Karpas-422 (cell line): ENCODE data around the gene TEX261. TPM values are rescaled to one million over a fixed set of nuclear protein-coding genes. Genes with fewer than 3 reads are reported as not detected.
A peak's percentile ranks its signal among the peaks of the same experiment; 100 is the strongest.
"Not testable (repeated sequence)": the region's sequence is repeated elsewhere in the genome, so short reads cannot be mapped to it uniquely, and the experiment has no call there.

ENCODE experiments used
- DNase-seq: peaks from one replicate; pipeline ENCODE4 v3.0.0-alpha.2; 2015
- H2AFZ ChIP-seq: fragments of 200-600 bp; sonication (generic); 2 replicates; pipeline ENCODE4 v1.6.1; 2014; ENCODE audit warnings: antibody characterized with exemption, low read length, mixed read lengths
- H3K27ac ChIP-seq: fragments of 200-600 bp; sonication (generic); 2 replicates; pipeline ENCODE4 v1.5.1; 2014; ENCODE audit warnings: mild to moderate bottlenecking, low read length, moderate library complexity
- H3K27me3 ChIP-seq: fragments of 200-600 bp; sonication (generic); 2 replicates; pipeline ENCODE4 v1.6.1; 2014; ENCODE audit warnings: low read length, mixed read lengths
- H3K36me3 ChIP-seq: fragments of 200-600 bp; sonication (generic); 2 replicates; pipeline ENCODE4 v1.6.1; 2014; ENCODE audit warnings: low read length, mixed read lengths; ENCODE audit not compliant: insufficient read depth
- H3K4me1 ChIP-seq: fragments of 200-600 bp; sonication (generic); 2 replicates; pipeline ENCODE4 v1.6.1; 2014; ENCODE audit warnings: mild to moderate bottlenecking, low read length, mixed read lengths
- H3K4me2 ChIP-seq: fragments of 200-600 bp; sonication (generic); 2 replicates; pipeline ENCODE4 v1.6.1; 2014; ENCODE audit warnings: low read length, low read depth, mild to moderate bottlenecking; ENCODE audit not compliant: poor library complexity, severe bottlenecking
- H3K4me3 ChIP-seq: fragments of 200-600 bp; sonication (generic); 2 replicates; pipeline ENCODE4 v1.5.1; 2014; ENCODE audit warnings: mild to moderate bottlenecking, antibody characterized with exemption, low read length, mixed read lengths
- H3K79me2 ChIP-seq: fragments of 200-600 bp; sonication (generic); 2 replicates; pipeline ENCODE4 v1.6.1; 2014; ENCODE audit warnings: mild to moderate bottlenecking, low read length, mixed read lengths
- H3K9ac ChIP-seq: fragments of 200-600 bp; sonication (generic); 2 replicates; pipeline ENCODE4 v1.6.0; 2014; ENCODE audit warnings: low read length
- H3K9me2 ChIP-seq: fragments of 200-600 bp; sonication (generic), shearing (Covaris generic); replicated peaks from 2 replicates; pipeline ENCODE4 v1.6.0; 2014; ENCODE audit warnings: mild to moderate bottlenecking, low read length, moderate library complexity; ENCODE audit not compliant: insufficient read depth
- H3K9me3 ChIP-seq: fragments of 300-700, 200-600 bp; sonication (generic); 2 replicates; pipeline ENCODE4 v1.6.1; 2014; ENCODE audit warnings: low read length, mixed read lengths
- H4K20me1 ChIP-seq: fragments of 200-600 bp; sonication (generic); 2 replicates; pipeline ENCODE4 v1.6.1; 2014; ENCODE audit warnings: mild to moderate bottlenecking, antibody characterized with exemption, low read length, low read depth; ENCODE audit not compliant: insufficient read depth
- total RNA-seq: library from RNA; depleted of rRNA; stranded (reverse); fragments of >200 nt; shearing (Covaris generic); gene quantifications from 2 replicates; pipeline ENCODE4 v1.2.3, GENCODE V29; 2014; ENCODE audit warnings: low replicate concordance; rRNA removed

Gene TEX261
- total RNA-seq: 62.8 and 69.2 TPM in 2 replicates

DNA sequence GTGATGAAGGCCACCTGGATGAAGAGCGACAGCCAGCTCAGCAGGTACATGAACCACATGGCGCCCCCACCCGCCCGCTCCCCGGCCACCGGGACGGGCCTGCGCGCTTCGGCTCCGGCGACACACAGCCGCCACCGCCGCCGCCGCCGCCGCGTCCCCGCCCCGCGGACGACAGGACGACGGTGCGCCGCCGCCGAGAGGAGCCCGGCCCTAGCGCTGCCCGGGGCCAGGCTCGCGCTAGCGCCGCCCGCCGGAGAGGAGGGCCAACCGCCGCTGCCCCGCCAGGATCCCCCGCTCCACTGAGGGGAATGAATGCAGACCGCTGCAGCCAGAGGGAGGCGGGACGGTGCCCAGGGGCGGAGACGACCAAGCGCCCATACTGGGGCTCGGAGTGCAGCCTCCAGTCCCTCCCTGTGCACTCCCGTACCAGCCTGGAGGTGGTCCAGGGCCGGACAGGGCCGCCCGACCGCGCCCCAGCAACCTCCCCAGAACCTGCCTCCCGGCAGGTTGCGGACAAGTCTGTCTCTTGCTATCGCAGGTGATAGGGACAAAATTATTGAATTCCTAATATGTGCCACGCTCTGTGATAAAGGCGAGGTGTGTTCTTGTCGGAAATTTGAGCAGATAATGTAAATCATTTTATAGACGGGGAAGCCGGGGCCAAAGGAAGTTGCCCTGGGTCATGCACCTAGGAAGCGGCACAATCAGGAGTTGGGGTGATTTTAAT, at the start of gene TEX261:
TSS of gene TEX261 (minus strand) at position 175 of the 727 bp plus-strand sequence. CDS start at position 59, 116 bp downstream.
- H3K4me3 ChIP-seq: peak within 1 kb of the TSS; percentile 93
- peaks cover 17% of the 10 kb centered on the region for H4K20me1 ChIP-seq
- H3K4me2 ChIP-seq: peak within 1 kb of the TSS; percentile 82
- no peaks in the 10 kb centered on the region for H3K27me3 ChIP-seq
- peaks cover 23% of the 10 kb centered on the region for H3K4me1 ChIP-seq
- no peaks in the 10 kb centered on the region for H3K9me2 ChIP-seq
- H3K36me3 ChIP-seq: peaks cover 16% of the 10 kb centered on the region; the same call in 1 of the 2 replicates
- peak within 1 kb of the TSS; percentile 64 for H3K27ac ChIP-seq
- H3K79me2 ChIP-seq: peaks cover 46% of the 10 kb centered on the region
- no peaks in the 10 kb centered on the region for H3K9me3 ChIP-seq
- DNase-seq: peak; percentile 98
- H3K9ac ChIP-seq: peak within 1 kb of the TSS; percentile 98
- peak within 1 kb of the TSS; percentile 74 for H2AFZ ChIP-seq

- no peak for DNase-seq
- Histone ChIP-seq H3K27me3 (no peaks in the 10 kb centered on the region), H2AFZ (no peak overlapping the region), H3K4me1 (no peaks in the 10 kb centered on the region), H3K79me2 (no peaks in the 10 kb centered on the region), H3K9ac (no peak overlapping the region), H3K36me3 (no peaks in the 10 kb centered on the region), H3K4me2 (no peak overlapping the region), H3K9me2 (no peaks in the 10 kb centered on the region), H3K9me3 (no peaks in the 10 kb centered on the region), H3K27ac (no peak overlapping the region), H4K20me1 (no peaks in the 10 kb centered on the region), H3K4me3 (no peak overlapping the region)
Observed at GRCh38 chr2:71043531-71044407, 49.1 kb upstream of the TEX261 start.

GRCh38 chr2:71042287-71042686, 47.6 kb upstream of the TEX261 start:
- Histone ChIP-seq H3K9me3 (no peaks in the 10 kb centered on the region), H3K4me2 (no peak overlapping the region), H3K4me3 (no peak overlapping the region), H3K27ac (no peak overlapping the region), H3K36me3 (no peaks in the 10 kb centered on the region), H4K20me1 (no peaks in the 10 kb centered on the region), H3K27me3 (no peaks in the 10 kb centered on the region), H3K79me2 (no peaks in the 10 kb centered on the region), H3K9me2 (no peaks in the 10 kb centered on the region), H2AFZ (no peak overlapping the region), H3K4me1 (no peaks in the 10 kb centered on the region), H3K9ac (no peak overlapping the region)
- no peak for DNase-seq

DNA sequence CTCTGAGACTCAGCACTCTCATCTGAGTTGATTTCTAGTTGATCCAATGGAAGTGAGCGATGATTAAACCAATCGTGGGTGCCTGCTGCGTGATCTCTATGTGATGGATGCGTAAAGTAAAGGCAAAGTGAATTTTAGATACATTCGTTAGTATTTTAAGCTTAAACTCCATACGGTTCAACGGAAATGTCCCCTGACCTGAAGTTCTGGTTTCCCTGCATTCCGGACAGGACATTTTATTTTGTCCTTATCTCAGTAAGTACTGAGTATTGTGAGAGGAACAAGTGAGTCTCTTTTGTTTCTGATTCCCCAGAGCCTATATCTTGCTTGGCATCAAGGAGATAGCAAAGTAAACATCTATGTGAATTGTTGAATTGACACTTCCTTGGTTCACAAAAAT, 41.6 kb upstream of the TEX261 start:
- not testable (repeated sequence) for H3K9me2 ChIP-seq, H3K4me1 ChIP-seq, H3K27ac ChIP-seq, H3K9me3 ChIP-seq, H3K27me3 ChIP-seq, H3K36me3 ChIP-seq, H3K9ac ChIP-seq, DNase-seq, H4K20me1 ChIP-seq, H2AFZ ChIP-seq, H3K79me2 ChIP-seq, H3K4me2 ChIP-seq, H3K4me3 ChIP-seq

GRCh38 chr2:71023553-71024243, 29.0 kb upstream of the TEX261 start:
- H3K4me1 ChIP-seq, H3K36me3 ChIP-seq, H3K79me2 ChIP-seq, H3K9me3 ChIP-seq, H3K4me3 ChIP-seq, H3K27me3 ChIP-seq, H3K9ac ChIP-seq, H4K20me1 ChIP-seq, H3K4me2 ChIP-seq, H2AFZ ChIP-seq, H3K27ac ChIP-seq, H3K9me2 ChIP-seq: not testable (repeated sequence)
- DNase-seq: peak; percentile 39

GRCh38 chr2:71021394-71021793, 26.7 kb upstream of the TEX261 start:
- not testable (repeated sequence) for H3K27ac ChIP-seq, H3K27me3 ChIP-seq, H3K4me1 ChIP-seq, H3K9me2 ChIP-seq, H3K36me3 ChIP-seq, H3K4me2 ChIP-seq, H3K79me2 ChIP-seq, H4K20me1 ChIP-seq, H2AFZ ChIP-seq, H3K4me3 ChIP-seq, H3K9ac ChIP-seq, DNase-seq, H3K9me3 ChIP-seq

- H3K9me2 ChIP-seq, H2AFZ ChIP-seq, H3K9me3 ChIP-seq, H3K4me1 ChIP-seq, H3K27ac ChIP-seq, H4K20me1 ChIP-seq, H3K4me2 ChIP-seq, H3K36me3 ChIP-seq, H3K27me3 ChIP-seq, H3K9ac ChIP-seq, H3K4me3 ChIP-seq, H3K79me2 ChIP-seq: not testable (repeated sequence)
- DNase-seq: peak; percentile 9
Observed at GRCh38 chr2:71019989-71020388, 25.3 kb upstream of the TEX261 start.

- DNase-seq: peak; percentile 11
- Histone ChIP-seq H3K4me2 (no peak overlapping the region), H3K9me3 (no peaks in the 10 kb centered on the region), H4K20me1 (no peaks in the 10 kb centered on the region), H3K4me1 (no peaks in the 10 kb centered on the region), H3K36me3 (no peaks in the 10 kb centered on the region), H3K9me2 (no peaks in the 10 kb centered on the region), H3K27me3 (no peaks in the 10 kb centered on the region), H2AFZ (no peak overlapping the region), H3K4me3 (no peak overlapping the region), H3K79me2 (no peaks in the 10 kb centered on the region), H3K27ac (no peak overlapping the region), H3K9ac (no peak overlapping the region)
Observed at GRCh38 chr2:71018625-71019024, 24.0 kb upstream of the TEX261 start.
